Naive B cell (primary cell): ENCODE results near the gene UPK3BL1. TPM values are rescaled to one million over a fixed set of nuclear protein-coding genes. Genes with fewer than 3 reads are reported as not detected.
"Not testable (repeated sequence)": the region's sequence is repeated elsewhere in the genome, so short reads cannot be mapped to it uniquely, and the experiment has no call there.

Source experiments
- ATAC-seq, 2 donors: fragments of 150-1000 bp; cut with Tn5 transposase; 2 replicates each; pipeline ENCODE4 v1.10.0; 2021; ENCODE audit warnings: low read depth in 2 of 2, mild to moderate bottlenecking in 2 of 2, moderate library complexity in 2 of 2
- DNase-seq: peaks from one replicate; pipeline ENCODE4 v3.0.0; 2022
- H3K27ac Mint-ChIP-seq, 6 donors: one replicate each; pipeline ENCODE4 v1.8.0; 2020 to 2022; ENCODE audit warnings: mild to moderate bottlenecking in 6 of 6, mixed read lengths in 6 of 6, moderate library complexity in 5 of 6, inconsistent platforms in 2 of 6
- H3K27me3 Mint-ChIP-seq, 3 donors: one replicate each; pipeline ENCODE4 v1.8.0; 2021 to 2022; ENCODE audit warnings: mixed read lengths in 3 of 3, mild to moderate bottlenecking in 1 of 3
- H3K36me3 Mint-ChIP-seq, 2 donors: one replicate each; pipeline ENCODE4 v1.8.0; 2020 to 2022; ENCODE audit warnings: mixed read lengths in 2 of 2, inconsistent platforms in 1 of 2, mild to moderate bottlenecking in 1 of 2
- H3K4me1 Mint-ChIP-seq, 3 donors: one replicate each; pipeline ENCODE4 v1.8.0; 2020 to 2022; ENCODE audit warnings: mixed read lengths in 3 of 3, inconsistent platforms in 1 of 3, mild to moderate bottlenecking in 1 of 3, moderate library complexity in 1 of 3
- H3K4me3 Mint-ChIP-seq, 8 donors: one replicate each; pipeline ENCODE4 v1.8.0; 2020 to 2022; ENCODE audit warnings: mild to moderate bottlenecking in 8 of 8, mixed read lengths in 8 of 8, moderate library complexity in 8 of 8, inconsistent platforms in 2 of 8
- H3K9me3 Mint-ChIP-seq, 7 donors: one replicate each; pipeline ENCODE4 v1.8.0; 2020 to 2022; ENCODE audit warnings: mixed read lengths in 7 of 7, mild to moderate bottlenecking in 5 of 7, inconsistent platforms in 2 of 7, moderate library complexity in 1 of 7
- polyA plus RNA-seq, 6 donors: library from polyadenylated mRNA; unstranded; fragments of 300-500 nt; fragmentation: Illumina TruSeq; gene quantifications; one replicate each; pipeline ENCODE4 v1.2.3, GENCODE V29; 2021; ENCODE audit warnings: low read depth in 6 of 6

The UPK3BL1 gene
- polyA plus RNA-seq, 6 donors from 2014 or later, result 8.6 to 29.8 (median 23.3) TPM

GRCh38 chr7:102613575-102614345 lies 28.8 kb downstream of the UPK3BL1 start:
- peak in 1 of 2 donors; percentile 12 for ATAC-seq
- not testable (repeated sequence) for H3K4me3 Mint-ChIP-seq, H3K36me3 Mint-ChIP-seq, H3K4me1 Mint-ChIP-seq, H3K27ac Mint-ChIP-seq, H3K27me3 Mint-ChIP-seq, H3K9me3 Mint-ChIP-seq, DNase-seq

GRCh38 chr7:102611675-102612325 lies 30.8 kb downstream of the UPK3BL1 start:
- not testable (repeated sequence) for ATAC-seq, H3K4me1 Mint-ChIP-seq, H3K36me3 Mint-ChIP-seq, H3K27me3 Mint-ChIP-seq, DNase-seq, H3K9me3 Mint-ChIP-seq, H3K27ac Mint-ChIP-seq
- H3K4me3 Mint-ChIP-seq, result peak overlapping the region in 2 of 8 donors; percentile 48 to 63

GRCh38 chr7:102611013-102611674 lies 31.4 kb downstream of the UPK3BL1 start:
- not testable (repeated sequence) for H3K4me3 Mint-ChIP-seq, H3K9me3 Mint-ChIP-seq, H3K27ac Mint-ChIP-seq, DNase-seq, H3K4me1 Mint-ChIP-seq, H3K36me3 Mint-ChIP-seq, H3K27me3 Mint-ChIP-seq
- peak; percentile 58 to 63 for ATAC-seq

- not testable (repeated sequence) for H3K27me3 Mint-ChIP-seq, DNase-seq, H3K4me1 Mint-ChIP-seq, H3K36me3 Mint-ChIP-seq, H3K9me3 Mint-ChIP-seq, ATAC-seq, H3K27ac Mint-ChIP-seq
- peak overlapping the region in 2 of 8 donors; percentile 40 to 41 for H3K4me3 Mint-ChIP-seq
These were observed 32.1 kb downstream of the UPK3BL1 start for GRCh38 chr7:102610441-102610840.

GRCh38 chr7:102609734-102610133 lies 32.9 kb downstream of the UPK3BL1 start:
- not testable (repeated sequence) for H3K4me3 Mint-ChIP-seq, H3K4me1 Mint-ChIP-seq, H3K27ac Mint-ChIP-seq, H3K36me3 Mint-ChIP-seq, ATAC-seq, DNase-seq, H3K27me3 Mint-ChIP-seq, H3K9me3 Mint-ChIP-seq

GRCh38 chr7:102606848-102607247 lies 35.7 kb downstream of the UPK3BL1 start:
- not testable (repeated sequence) for DNase-seq, H3K36me3 Mint-ChIP-seq

GRCh38 chr7:102604431-102605145 lies 38.0 kb downstream of the UPK3BL1 start:
- H3K4me3 Mint-ChIP-seq, H3K27ac Mint-ChIP-seq, H3K9me3 Mint-ChIP-seq, ATAC-seq, H3K4me1 Mint-ChIP-seq, H3K36me3 Mint-ChIP-seq, H3K27me3 Mint-ChIP-seq, DNase-seq: not testable (repeated sequence)

More at GRCh38 chr7:102606848-102607247, 35.7 kb downstream of the UPK3BL1 start:
- H3K27ac Mint-ChIP-seq, H3K27me3 Mint-ChIP-seq, H3K9me3 Mint-ChIP-seq, H3K4me3 Mint-ChIP-seq, H3K4me1 Mint-ChIP-seq, ATAC-seq: not testable (repeated sequence)

GRCh38 chr7:102602317-102602716 lies 40.3 kb downstream of the UPK3BL1 start:
- H3K9me3 Mint-ChIP-seq, H3K4me1 Mint-ChIP-seq, H3K27ac Mint-ChIP-seq, ATAC-seq, H3K36me3 Mint-ChIP-seq, H3K27me3 Mint-ChIP-seq, DNase-seq, H3K4me3 Mint-ChIP-seq: not testable (repeated sequence)

- H3K4me3 Mint-ChIP-seq, H3K4me1 Mint-ChIP-seq, H3K9me3 Mint-ChIP-seq, H3K27me3 Mint-ChIP-seq, ATAC-seq, DNase-seq, H3K27ac Mint-ChIP-seq, H3K36me3 Mint-ChIP-seq: not testable (repeated sequence)
These were observed 42.9 kb downstream of the UPK3BL1 start for GRCh38 chr7:102599699-102600098.

- DNase-seq, H3K36me3 Mint-ChIP-seq, H3K27me3 Mint-ChIP-seq, H3K9me3 Mint-ChIP-seq, H3K4me3 Mint-ChIP-seq, ATAC-seq, H3K27ac Mint-ChIP-seq, H3K4me1 Mint-ChIP-seq: not testable (repeated sequence)
These were observed 46.6 kb downstream of the UPK3BL1 start for GRCh38 chr7:102596036-102596435.

GRCh38 chr7:102593637-102594334 lies 48.8 kb downstream of the UPK3BL1 start:
- not testable (repeated sequence) for H3K4me1 Mint-ChIP-seq, DNase-seq, H3K27ac Mint-ChIP-seq, H3K4me3 Mint-ChIP-seq, H3K9me3 Mint-ChIP-seq, H3K36me3 Mint-ChIP-seq, H3K27me3 Mint-ChIP-seq
- peak; percentile 63 to 64 for ATAC-seq

GRCh38 chr7:102592477-102593019 lies 50.0 kb downstream of the UPK3BL1 start:
- not testable (repeated sequence) for H3K9me3 Mint-ChIP-seq, H3K36me3 Mint-ChIP-seq, H3K4me1 Mint-ChIP-seq, H3K27ac Mint-ChIP-seq, H3K4me3 Mint-ChIP-seq, H3K27me3 Mint-ChIP-seq
- DNase-seq, result peak; percentile 57
- peak; percentile 72 to 73 for ATAC-seq

GRCh38 chr7:102589857-102590256 lies 52.7 kb downstream of the UPK3BL1 start:
- DNase-seq, H3K27ac Mint-ChIP-seq, H3K27me3 Mint-ChIP-seq, H3K36me3 Mint-ChIP-seq, H3K9me3 Mint-ChIP-seq, H3K4me1 Mint-ChIP-seq, H3K4me3 Mint-ChIP-seq: not testable (repeated sequence)
- peak; percentile 14 to 15 for ATAC-seq
